HepG2 (cell line): Measurements from ENCODE around the gene CAMK2N2. TPM values are rescaled to one million over a fixed set of nuclear protein-coding genes. Genes with fewer than 3 reads are reported as not detected.

Experiments used
- AHR ChIP-seq: IDR thresholded peaks from 2 replicates; pipeline ENCODE4 v1.6.1; 2018; ENCODE audit warnings: missing genetic modification reagents, missing compliant biosample characterization
- ARNTL ChIP-seq: sonication (generic); formaldehyde crosslinking; IDR thresholded peaks from 2 replicates; pipeline ENCODE4 v1.4.0; 2020; ENCODE audit warnings: mild to moderate bottlenecking, missing genetic modification reagents
- ATF7 ChIP-seq, 2 experiments: fragments of 450-650 bp in 1 of 2; sonication (generic) in 1 of 2; formaldehyde crosslinking in 1 of 2; IDR thresholded peaks; 2 replicates each; pipeline versions ENCODE4 v1.4.0 to v1.6.1; 2016 to 2020; ENCODE audit warnings: antibody characterized with exemption in 1 of 2, mild to moderate bottlenecking in 1 of 2, missing genetic modification reagents in 1 of 2
- EHMT2 ChIP-seq: fragments of 200-600 bp; sonication (generic); IDR thresholded peaks from 2 replicates; pipeline ENCODE4 v1.7.0; 2017; ENCODE audit warnings: antibody characterized with exemption, low read depth, low read length, borderline replicate concordance
- ERF ChIP-seq: IDR thresholded peaks from 2 replicates; pipeline ENCODE4 v1.6.1; 2018; ENCODE audit warnings: missing biosample characterization, missing genetic modification reagents
- FOXA3 ChIP-seq: IDR thresholded peaks from 2 replicates; pipeline ENCODE4 v1.6.1; 2016; ENCODE audit warnings: missing genetic modification reagents, missing compliant biosample characterization
- GRHL1 ChIP-seq: sonication (generic); formaldehyde crosslinking; conservative IDR thresholded peaks from 2 replicates; pipeline ENCODE4 v1.8.0; 2022; ENCODE audit warnings: missing genetic modification reagents
- GZF1 ChIP-seq: sonication (generic); formaldehyde crosslinking; IDR thresholded peaks from 2 replicates; pipeline ENCODE4 v1.5.1; 2020; ENCODE audit warnings: mild to moderate bottlenecking, missing genetic modification reagents
- HINFP ChIP-seq: sonication (generic); formaldehyde crosslinking; IDR thresholded peaks from 2 replicates; pipeline ENCODE4 v1.4.0; 2020; ENCODE audit warnings: low read depth, mild to moderate bottlenecking, missing genetic modification reagents
- HOXD1 ChIP-seq: sonication (generic); formaldehyde crosslinking; IDR thresholded peaks from 2 replicates; pipeline ENCODE4 v1.5.0; 2020; ENCODE audit warnings: missing genetic modification reagents
- NFKBIZ ChIP-seq: IDR thresholded peaks from 2 replicates; pipeline ENCODE4 v1.6.1; 2018; ENCODE audit warnings: missing genetic modification reagents, missing compliant biosample characterization
- SP2 ChIP-seq: sonication (generic); formaldehyde crosslinking; IDR thresholded peaks from 2 replicates; pipeline ENCODE4 v1.5.1; 2020; ENCODE audit warnings: mild to moderate bottlenecking, missing genetic modification reagents
- TBX2 ChIP-seq: sonication (generic); formaldehyde crosslinking; IDR thresholded peaks from 2 replicates; pipeline ENCODE4 v1.5.0; 2020; ENCODE audit warnings: missing genetic modification reagents, mild to moderate bottlenecking, borderline replicate concordance
- ZBTB7A ChIP-seq: sonication (generic); formaldehyde crosslinking; IDR thresholded peaks from 2 replicates; pipeline ENCODE4 v1.8.0; 2022; ENCODE audit warnings: mild to moderate bottlenecking, missing genetic modification reagents
- ZNF552 ChIP-seq: sonication (generic); formaldehyde crosslinking; IDR thresholded peaks from 2 replicates; pipeline ENCODE4 v1.9.0; 2022; ENCODE audit warnings: missing genetic modification reagents, mild to moderate bottlenecking, borderline replicate concordance
- ZNF564 ChIP-seq: sonication (generic); formaldehyde crosslinking; IDR thresholded peaks from 2 replicates; pipeline ENCODE4 v1.8.1; 2023; ENCODE audit warnings: mild to moderate bottlenecking, missing genetic modification reagents
- ZNF790 ChIP-seq: sonication (generic); formaldehyde crosslinking; IDR thresholded peaks from 2 replicates; pipeline ENCODE4 v1.8.0; 2022; ENCODE audit warnings: missing genetic modification reagents, mild to moderate bottlenecking, borderline replicate concordance
- polyA plus RNA-seq, 8 experiments: library from polyadenylated mRNA; depleted of rRNA in 3 of 8; stranded (reverse) in 7 of 8; unstranded in 1 of 8; fragments of >200 nt; fragmentation: Illumina TruSeq in 4 of 8; extraction: Trizol in 4 of 8; gene quantifications; 2 replicates each; pipeline versions ENCODE4 v1.2.1 to v1.2.3, GENCODE V29; 2011 to 2016; ENCODE audit warnings: low read depth in 4 of 8, missing spikeins in 1 of 8, mixed read lengths in 1 of 8; ENCODE audit not compliant: insufficient read depth in 1 of 8
- total RNA-seq, 5 experiments: library from RNA; depleted of rRNA; stranded (reverse); fragments of >200 nt; fragmentation: Illumina TruSeq; extraction: Trizol; gene quantifications; 2 replicates each; pipeline ENCODE4 v1.2.3, GENCODE V29; 2016; ENCODE audit warnings: low read depth in 1 of 5
- TF ChIP-seq, protein P1 (sequence below): sonication (generic); formaldehyde crosslinking; IDR thresholded peaks from 2 replicates; pipeline ENCODE4 v1.4.0; 2020; ENCODE audit warnings: mild to moderate bottlenecking, missing genetic modification reagents
- TF ChIP-seq, protein P2 (sequence below): IDR thresholded peaks from 2 replicates; pipeline ENCODE4 v1.6.1; 2016; ENCODE audit warnings: missing compliant biosample characterization, missing genetic modification reagents, borderline replicate concordance

The CAMK2N2 gene
- total and polyA plus RNA-seq, 2 of the 13 experiments (the other 11 are each of a cell fraction or from before 2014, with no cell fraction given), result 0.12 to 0.27 TPM

- no peak for TF ChIP-seq GRHL1 (CRISPR knock-in tag)
- TF ChIP-seq SP2 (CRISPR knock-in tag), result peak; percentile 61
- peak; percentile 68; the same call in 1 of the 2 replicates for TF ChIP-seq ERF (CRISPR knock-in tag)
- TF ChIP-seq, protein P1, sequence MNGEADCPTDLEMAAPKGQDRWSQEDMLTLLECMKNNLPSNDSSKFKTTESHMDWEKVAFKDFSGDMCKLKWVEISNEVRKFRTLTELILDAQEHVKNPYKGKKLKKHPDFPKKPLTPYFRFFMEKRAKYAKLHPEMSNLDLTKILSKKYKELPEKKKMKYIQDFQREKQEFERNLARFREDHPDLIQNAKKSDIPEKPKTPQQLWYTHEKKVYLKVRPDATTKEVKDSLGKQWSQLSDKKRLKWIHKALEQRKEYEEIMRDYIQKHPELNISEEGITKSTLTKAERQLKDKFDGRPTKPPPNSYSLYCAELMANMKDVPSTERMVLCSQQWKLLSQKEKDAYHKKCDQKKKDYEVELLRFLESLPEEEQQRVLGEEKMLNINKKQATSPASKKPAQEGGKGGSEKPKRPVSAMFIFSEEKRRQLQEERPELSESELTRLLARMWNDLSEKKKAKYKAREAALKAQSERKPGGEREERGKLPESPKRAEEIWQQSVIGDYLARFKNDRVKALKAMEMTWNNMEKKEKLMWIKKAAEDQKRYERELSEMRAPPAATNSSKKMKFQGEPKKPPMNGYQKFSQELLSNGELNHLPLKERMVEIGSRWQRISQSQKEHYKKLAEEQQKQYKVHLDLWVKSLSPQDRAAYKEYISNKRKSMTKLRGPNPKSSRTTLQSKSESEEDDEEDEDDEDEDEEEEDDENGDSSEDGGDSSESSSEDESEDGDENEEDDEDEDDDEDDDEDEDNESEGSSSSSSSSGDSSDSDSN (CRISPR knock-in tag), result peak; percentile 52; the same call in 1 of the 2 replicates
- no peak; the same call in 1 of the 2 replicates for TF ChIP-seq TBX2 (CRISPR knock-in tag)
- no peak; the same call in 1 of the 2 replicates for TF ChIP-seq ARNTL (CRISPR knock-in tag)
- TF ChIP-seq, protein P2, sequence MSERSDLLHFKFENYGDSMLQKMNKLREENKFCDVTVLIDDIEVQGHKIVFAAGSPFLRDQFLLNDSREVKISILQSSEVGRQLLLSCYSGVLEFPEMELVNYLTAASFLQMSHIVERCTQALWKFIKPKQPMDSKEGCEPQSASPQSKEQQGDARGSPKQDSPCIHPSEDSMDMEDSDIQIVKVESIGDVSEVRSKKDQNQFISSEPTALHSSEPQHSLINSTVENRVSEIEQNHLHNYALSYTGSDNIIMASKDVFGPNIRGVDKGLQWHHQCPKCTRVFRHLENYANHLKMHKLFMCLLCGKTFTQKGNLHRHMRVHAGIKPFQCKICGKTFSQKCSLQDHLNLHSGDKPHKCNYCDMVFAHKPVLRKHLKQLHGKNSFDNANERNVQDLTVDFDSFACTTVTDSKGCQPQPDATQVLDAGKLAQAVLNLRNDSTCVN (CRISPR knock-in tag), result 0 out of 2 replicates have a peak, but pooled peaks have one; percentile 35
- no peak for TF ChIP-seq NFKBIZ (CRISPR knock-in tag)
- TF ChIP-seq ZNF790 (CRISPR knock-in tag), result 0 out of 2 replicates have a peak, but pooled peaks have one; percentile 10
- no peak for TF ChIP-seq ZBTB7A
- 0 out of 2 replicates have a peak, but pooled peaks have one; percentile 6 for TF ChIP-seq HINFP (CRISPR knock-in tag)
- no peak; the same call in 1 of the 2 replicates for TF ChIP-seq HOXD1
- TF ChIP-seq ATF7 (IDR thresholded peaks at IDR 0.05), result no peak
- TF ChIP-seq ATF7 (CRISPR knock-in tag; IDR thresholded peaks at IDR 0.05), result no peak
- TF ChIP-seq AHR (CRISPR knock-in tag), result no peak
- TF ChIP-seq ZNF564 (CRISPR knock-in tag), result no peak
- no peak for TF ChIP-seq GZF1 (CRISPR knock-in tag)
- TF ChIP-seq EHMT2, result no peak
- TF ChIP-seq FOXA3 (CRISPR knock-in tag), result no peak
- TF ChIP-seq ZNF552 (CRISPR knock-in tag), result no peak
Observed at GRCh38 chr3:184298759-184299487, 37.6 kb upstream of the CAMK2N2 start, which contains the start of gene PSMD2 (continued).
